MM.1S (cell line): ENCODE measurements around the gene RGL4.

Source experiments
- CTCF ChIP-seq: fragments of 300-600 bp; sonication (generic); IDR thresholded peaks from 2 replicates; pipeline ENCODE4 v1.5.1; 2016; ENCODE audit warnings: antibody characterized with exemption, low read length, mixed read lengths
- EZH2phosphoT487 ChIP-seq: fragments of 300-600 bp; sonication (generic); IDR thresholded peaks from 2 replicates; pipeline ENCODE4 v1.6.1; 2018; ENCODE audit warnings: antibody characterized with exemption, low read length

GRCh38 chr22:23708270-23708669 lies 17.5 kb downstream of the RGL4 start:
- no peak for TF ChIP-seq CTCF
- no peak for TF ChIP-seq EZH2phosphoT487
